ENCODE measurements around the gene PRCC.

Gene PRCC

DNA sequence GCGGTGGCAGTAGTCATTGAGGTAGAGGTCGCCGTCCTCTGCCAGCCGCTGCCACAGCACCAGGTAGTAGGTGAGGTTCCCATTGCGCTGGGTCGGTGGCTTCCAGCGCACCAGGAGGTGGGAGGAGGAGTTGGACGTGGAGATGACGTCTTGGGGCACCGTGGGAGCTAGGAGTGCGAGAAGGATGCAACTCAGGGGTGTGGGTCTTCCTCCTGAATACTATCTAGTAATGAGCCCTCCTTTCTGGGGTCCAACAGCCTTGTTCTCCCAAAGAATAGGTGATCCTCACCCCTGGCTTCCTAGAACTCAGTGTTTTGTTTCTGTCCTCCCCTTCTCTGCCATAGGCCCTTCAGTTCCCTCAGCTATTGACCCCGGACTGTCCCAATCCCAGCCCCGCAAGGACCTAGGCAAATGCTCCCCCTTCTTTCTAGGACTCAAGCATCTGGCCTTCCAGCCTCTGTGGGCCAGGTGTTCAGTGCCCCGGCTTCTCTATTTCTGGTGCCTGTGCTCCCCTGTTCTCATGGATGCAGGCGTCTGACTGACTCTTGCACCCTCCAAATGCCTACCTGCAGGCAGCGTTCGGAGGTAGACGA, 78.7 kb downstream of the PRCC start:
- no peak for DNase-seq

DNA sequence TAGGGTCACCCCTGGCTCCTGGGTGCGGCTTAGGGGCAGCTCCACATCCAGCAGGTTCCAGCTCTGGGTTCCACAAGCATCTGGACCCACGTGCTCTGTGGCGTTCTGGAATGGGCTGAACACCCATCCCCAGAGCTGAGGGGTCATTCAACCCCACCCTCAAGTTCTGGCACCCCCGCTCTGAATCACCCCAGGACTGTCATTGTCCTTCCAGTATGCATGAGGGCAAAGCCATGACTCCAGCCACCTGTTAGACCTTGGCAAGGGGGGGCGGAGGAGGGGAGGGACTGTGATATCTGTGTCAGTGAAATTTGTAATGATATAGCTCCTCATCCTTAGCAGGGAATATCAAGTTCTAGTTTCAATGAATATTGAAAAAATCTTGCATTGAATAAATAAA, 79.3 kb downstream of the PRCC start:
- DNase-seq, result no peak

DNA sequence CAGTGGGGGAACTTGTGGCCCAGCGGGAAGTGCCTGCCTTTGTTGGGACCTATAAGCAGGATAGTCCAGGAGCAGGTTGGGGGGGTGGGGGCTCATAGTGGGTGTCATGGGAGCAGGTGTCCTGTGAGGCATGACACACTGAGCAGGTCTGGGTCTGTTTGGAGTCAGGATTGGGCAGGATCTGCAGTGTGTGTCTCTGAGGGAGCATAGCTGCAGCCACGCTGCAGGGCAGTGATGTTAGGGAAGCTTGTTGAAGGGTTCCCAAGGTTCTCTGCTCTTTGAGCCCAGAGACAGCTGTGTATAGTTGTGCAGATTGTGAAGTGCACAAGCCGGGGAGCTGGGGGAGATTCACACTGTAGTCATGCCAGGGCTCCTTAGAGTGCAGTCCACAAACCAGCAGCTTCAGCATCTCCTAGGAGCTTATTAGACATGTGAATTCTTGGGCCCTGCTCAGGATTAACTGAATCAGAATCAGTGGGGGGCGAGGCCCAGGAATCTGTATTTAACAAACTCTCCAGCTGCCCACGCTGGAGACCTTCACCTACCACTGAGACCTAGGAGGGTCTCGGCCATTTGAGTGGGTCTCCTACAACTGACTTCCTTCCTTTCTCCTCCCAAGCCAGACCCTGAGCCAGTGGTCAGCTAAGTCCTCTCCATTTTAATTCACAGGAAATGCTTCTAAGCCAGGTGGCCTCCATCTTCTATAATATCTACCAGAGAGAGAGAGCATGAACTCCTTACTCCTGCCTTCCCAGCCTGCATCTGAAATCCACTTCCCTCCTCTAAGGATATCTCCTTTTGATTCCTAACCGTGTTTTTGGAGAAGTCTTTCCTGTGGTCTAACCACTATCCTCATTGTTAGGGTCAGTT, 80.5 kb downstream of the PRCC start:
- no peak for DNase-seq

DNA sequence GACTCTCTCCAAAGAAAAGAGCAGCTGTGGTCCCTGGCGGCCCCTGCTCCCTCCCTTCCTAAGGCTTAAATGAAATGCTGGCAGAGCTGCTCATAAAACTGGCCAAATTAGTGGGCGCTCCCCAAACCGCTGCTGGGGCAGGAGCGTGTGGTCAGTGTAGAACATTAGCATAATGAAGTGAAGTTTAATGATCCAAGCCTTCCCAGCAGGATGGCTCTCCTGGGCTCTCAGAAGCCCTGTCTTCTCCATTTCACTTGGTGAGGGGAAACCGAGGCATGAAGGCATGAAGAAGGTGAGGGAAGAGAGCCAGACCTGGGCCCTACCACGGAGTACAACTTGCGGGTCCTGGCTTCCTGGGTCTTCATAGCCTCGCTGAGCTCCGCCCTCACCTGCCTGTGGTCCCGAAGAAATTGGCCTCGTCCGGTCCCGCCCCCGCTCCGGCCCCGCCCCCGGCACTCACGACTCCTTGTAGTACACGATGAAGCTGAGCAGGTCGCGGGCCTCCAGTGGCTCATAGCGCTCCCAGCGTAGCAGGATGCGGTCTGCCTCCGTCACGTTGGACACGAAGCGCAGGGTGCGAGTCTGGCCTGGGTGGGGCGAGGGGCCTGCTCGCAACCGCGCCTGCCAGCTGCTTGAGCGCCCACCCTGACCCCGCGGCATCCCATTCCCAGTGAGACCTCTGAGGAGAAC, 81.3 kb downstream of the PRCC start:
- peak in 3 of 4 experiments; percentile 27 to 63 (median 51) for DNase-seq

DNA sequence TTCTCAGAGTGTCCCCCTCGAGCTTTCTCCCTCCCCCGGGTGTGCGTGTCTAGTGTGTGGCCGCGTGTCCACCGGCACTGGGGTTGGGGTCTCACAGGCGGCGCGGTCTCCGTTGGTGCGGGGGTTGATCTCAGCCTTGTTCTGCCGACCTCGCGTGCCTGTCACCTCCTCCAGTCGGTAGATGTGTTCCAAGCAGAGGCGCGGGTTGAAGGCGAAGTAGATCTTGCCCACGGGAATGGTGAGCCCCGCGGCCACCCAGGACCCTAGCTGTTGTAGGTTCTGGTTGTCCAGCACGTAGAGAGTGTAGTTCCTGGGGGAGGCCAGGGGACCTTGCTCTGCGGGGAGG, 81.8 kb downstream of the PRCC start:
- DNase-seq, result no peak

Measured in activated CD4-positive, CD25-positive, alpha-beta regulatory T cell (primary cell).